IMR-90 (cell line): ENCODE measurements around the gene CCDC146. TPM values are rescaled to one million over a fixed set of nuclear protein-coding genes. Genes with fewer than 3 reads are reported as not detected.

Source experiments
- ATAC-seq: fragments of 200-7000 bp; cut with Tn5 transposase; 2 replicates; pipeline ENCODE4 v1.9.1; 2020; ENCODE audit warnings: low read depth, mild to moderate bottlenecking, moderate library complexity
- BruUV-seq: library from RNA; stranded (reverse); fragments of 400-500 nt; replicated peaks from 2 replicates; lab custom pipeline; 2021; lab: Mats Ljungman, UMichigan
- CTCF ChIA-PET: fragments of 300-600 bp; formaldehyde crosslinking; extraction: SDS; loops from one replicate; lab custom pipeline; 2021; ENCODE audit warnings: antibody characterized with exemption; lab: Yijun Ruan, JAX
- POLR2A ChIA-PET: fragments of 300-600 bp; sonication (Branson Sonifier 250); formaldehyde crosslinking; loops from one replicate; lab custom pipeline; 2022; ENCODE audit warnings: antibody characterized with exemption; ENCODE audit not compliant: unreplicated experiment; lab: Charles Lee
- DNase-seq: peaks from one replicate; pipeline ENCODE4 v3.0.0; 2013
- H2AFZ ChIP-seq: replicated peaks from 2 replicates; pipeline ENCODE3; 2013; ENCODE audit warnings: low read length, mild to moderate bottlenecking; ENCODE audit not compliant: poor library complexity
- H2AK5ac ChIP-seq: 2 replicates; pipeline ENCODE4 v1.6.1; 2013; ENCODE audit warnings: low read depth, low read length, inconsistent platforms
- H2AK9ac ChIP-seq: replicated peaks from 2 replicates; pipeline ENCODE3; 2013; ENCODE audit warnings: mild to moderate bottlenecking, low read depth, low read length, moderate library complexity; ENCODE audit not compliant: poor library complexity
- H2BK120ac ChIP-seq: 2 replicates; pipeline ENCODE4 v1.6.1; 2013; ENCODE audit warnings: low read depth, low read length, inconsistent platforms
- H2BK15ac ChIP-seq: 3 replicates; pipeline ENCODE4 v1.6.1; 2013; ENCODE audit warnings: low read depth, low read length, inconsistent platforms
- H2BK20ac ChIP-seq: 2 replicates; pipeline ENCODE4 v1.6.1; 2013; ENCODE audit warnings: low read depth, mild to moderate bottlenecking, inconsistent platforms, low read length, moderate library complexity
- H2BK5ac ChIP-seq: 2 replicates; pipeline ENCODE4 v1.6.1; 2013; ENCODE audit warnings: mild to moderate bottlenecking, low read depth, low read length, inconsistent platforms; ENCODE audit not compliant: poor library complexity, severe bottlenecking
- H3K14ac ChIP-seq: replicated peaks from 2 replicates; pipeline ENCODE4 v1.6.1; 2013; ENCODE audit warnings: low read depth, low read length, inconsistent platforms
- H3K18ac ChIP-seq: 2 replicates; pipeline ENCODE4 v1.6.1; 2013; ENCODE audit warnings: low read depth, low read length, control low read depth
- H3K23ac ChIP-seq: 2 replicates; pipeline ENCODE4 v1.6.1; 2013; ENCODE audit warnings: low read depth, low read length, inconsistent platforms
- H3K27ac ChIP-seq: 2 replicates; pipeline ENCODE4 v1.5.1; 2013; ENCODE audit warnings: mild to moderate bottlenecking, control low read depth, low read length; ENCODE audit not compliant: insufficient read depth
- H3K27me3 ChIP-seq: 2 replicates; pipeline ENCODE4 v1.6.1; 2013; ENCODE audit warnings: low read length; ENCODE audit not compliant: control insufficient read depth, insufficient read depth
- H3K36me3 ChIP-seq: 2 replicates; pipeline ENCODE4 v1.6.1; 2013; ENCODE audit warnings: low read length, mixed read lengths; ENCODE audit not compliant: control insufficient read depth, insufficient read depth
- H3K4ac ChIP-seq: 2 replicates; pipeline ENCODE4 v1.6.1; 2013; ENCODE audit warnings: low read depth, low read length, inconsistent platforms
- H3K4me1 ChIP-seq: 2 replicates; pipeline ENCODE4 v1.6.1; 2013; ENCODE audit warnings: low read length, mixed read lengths; ENCODE audit not compliant: control insufficient read depth, insufficient read depth
- H3K4me2 ChIP-seq: 2 replicates; pipeline ENCODE4 v1.6.1; 2013; ENCODE audit warnings: low read depth, mild to moderate bottlenecking, control low read depth, low read length, moderate library complexity
- H3K4me3 ChIP-seq: 2 replicates; pipeline ENCODE4 v1.5.1; 2013; ENCODE audit warnings: low read depth, mild to moderate bottlenecking, control low read depth, low read length, moderate library complexity; ENCODE audit not compliant: insufficient read depth
- H3K56ac ChIP-seq: 2 replicates; pipeline ENCODE4 v1.6.1; 2013; ENCODE audit warnings: low read length, inconsistent platforms; ENCODE audit not compliant: insufficient read depth; ENCODE audit errors: extremely low read depth
- H3K79me1 ChIP-seq, 2 experiments: 2 replicates each; pipeline ENCODE4 v1.6.1; 2013; ENCODE audit warnings: low read length in 2 of 2, inconsistent platforms in 1 of 2, low read depth in 1 of 2
- H3K9ac ChIP-seq: 2 replicates; pipeline ENCODE4 v1.6.1; 2013; ENCODE audit warnings: low read depth, low read length, control low read depth
- H3K9me1 ChIP-seq: 2 replicates; pipeline ENCODE4 v1.6.1; 2013; ENCODE audit warnings: low read length, inconsistent platforms; ENCODE audit not compliant: insufficient read depth
- H3K9me3 ChIP-seq: 2 replicates; pipeline ENCODE4 v1.6.1; 2013; ENCODE audit warnings: low read length; ENCODE audit not compliant: control insufficient read depth, insufficient read depth
- H4K20me1 ChIP-seq: 2 replicates; pipeline ENCODE4 v1.6.1; 2013; ENCODE audit warnings: low read length, inconsistent platforms; ENCODE audit not compliant: insufficient read depth
- H4K5ac ChIP-seq: 2 replicates; pipeline ENCODE4 v1.6.1; 2013; ENCODE audit warnings: mild to moderate bottlenecking, low read depth, low read length, control low read depth
- H4K8ac ChIP-seq, 2 experiments: 2 replicates each; pipeline ENCODE4 v1.6.1; 2013; ENCODE audit warnings: low read depth in 2 of 2, low read length in 2 of 2, control low read depth in 1 of 2, inconsistent platforms in 1 of 2
- H4K91ac ChIP-seq: 2 replicates; pipeline ENCODE4 v1.6.1; 2013; ENCODE audit warnings: low read depth, low read length, inconsistent platforms; ENCODE audit not compliant: insufficient read depth
- BHLHE40 ChIP-seq: fragments of 150-350 bp; IDR thresholded peaks from 2 replicates; pipeline ENCODE4 v1.6.1; 2016; ENCODE audit warnings: mild to moderate bottlenecking, low read depth, low read length
- CEBPB ChIP-seq: IDR thresholded peaks from 2 replicates; pipeline ENCODE4 v1.6.1; 2012; ENCODE audit warnings: low read depth, low read length, improper control_type of control experiment
- CHD1 ChIP-seq: IDR thresholded peaks from 2 replicates; pipeline ENCODE4 v1.6.1; 2012; ENCODE audit warnings: low read depth, low read length, improper control_type of control experiment
- FOS ChIP-seq: fragments of 150-350 bp; IDR thresholded peaks from 2 replicates; pipeline ENCODE4 v1.6.1; 2016; ENCODE audit warnings: low read depth, low read length
- MAFK ChIP-seq: IDR thresholded peaks from 2 replicates; pipeline ENCODE4 v1.6.1; 2012; ENCODE audit warnings: low read depth, low read length, improper control_type of control experiment
- MAZ ChIP-seq: IDR thresholded peaks from 2 replicates; pipeline ENCODE4 v1.6.1; 2012; ENCODE audit warnings: low read depth, mild to moderate bottlenecking, low read length, improper control_type of control experiment, moderate library complexity, borderline replicate concordance
- POLR2A ChIP-seq: IDR thresholded peaks from 2 replicates; pipeline ENCODE4 v1.6.1; 2012; ENCODE audit warnings: mild to moderate bottlenecking, low read depth, low read length
- RAD21 ChIP-seq: IDR thresholded peaks from 2 replicates; pipeline ENCODE4 v1.6.1; 2012; ENCODE audit warnings: low read length, improper control_type of control experiment
- RCOR1 ChIP-seq: IDR thresholded peaks from 2 replicates; pipeline ENCODE4 v1.6.1; 2012; ENCODE audit warnings: mild to moderate bottlenecking, low read length, improper control_type of control experiment; ENCODE audit not compliant: insufficient replicate concordance
- RFX5 ChIP-seq: IDR thresholded peaks from 2 replicates; pipeline ENCODE4 v1.8.0; 2012; ENCODE audit warnings: low read depth, mild to moderate bottlenecking, low read length, moderate library complexity
- SMC3 ChIP-seq: fragments of 150-350 bp; IDR thresholded peaks from 2 replicates; pipeline ENCODE4 v1.6.1; 2016; ENCODE audit warnings: low read depth, mild to moderate bottlenecking, antibody characterized with exemption, low read length, moderate library complexity
- WGBS, 2 experiments: methylation state at CpG; one replicate each; pipeline versions ENCODE4 v1.1.5 to v1.1.7; 2013; ENCODE audit warnings: missing lambda C conversion rate in 2 of 2; ENCODE audit not compliant: insufficient read length in 1 of 2; ENCODE audit errors: extremely low coverage in 2 of 2; 5-methylcytosine and 5-hydroxymethylcytosine counted together
- dilution Hi-C: fragments of 300-500 bp; cut with HindIII; formaldehyde crosslinking; loops from one replicate; pipeline ENCODE4 v1.14.3; 2018; ENCODE audit warnings: low sequenced_read_pairs; ENCODE audit not compliant: unreplicated experiment
- in situ Hi-C: fragments of 300-500 bp; cut with MboI; formaldehyde crosslinking; loops from 3 replicates; pipeline ENCODE4 v1.14.3; 2019; ENCODE audit warnings: low sequenced_read_pairs, inconsistent platforms, mixed read lengths
- intact Hi-C: fragments of 100-400 bp; cut with micrococcal nuclease; formaldehyde crosslinking; loops from 2 replicates; pipeline ENCODE4 v1.10.0; 2022
- polyA plus RNA-seq, 3 experiments: library from polyadenylated mRNA; depleted of rRNA; stranded (reverse); fragments of >200 nt; gene quantifications; 2 replicates each; pipeline ENCODE4 v1.2.3, GENCODE V29; 2012; ENCODE audit warnings: low replicate concordance in 1 of 3
- total RNA-seq: library from RNA; depleted of rRNA; stranded (reverse); fragments of >200 nt; gene quantifications from 2 replicates; pipeline ENCODE4 v1.2.3, GENCODE V29; 2012
- TF ChIP-seq, protein P1 (sequence below): fragments of 150-350 bp; IDR thresholded peaks from 2 replicates; pipeline ENCODE4 v1.6.1; 2016; ENCODE audit warnings: low read depth, mild to moderate bottlenecking, low read length, moderate library complexity, borderline replicate concordance
- TF ChIP-seq, protein P2 (sequence below): conservative IDR thresholded peaks from 2 replicates; pipeline ENCODE4 v1.5.1; 2012; ENCODE audit warnings: mild to moderate bottlenecking, low read depth, low read length, improper control_type of control experiment

CCDC146 gene
- total and polyA plus RNA-seq, 2 of the 4 experiments (the other 2 are of a cell fraction) = 0.54 to 1.7 TPM

DNA sequence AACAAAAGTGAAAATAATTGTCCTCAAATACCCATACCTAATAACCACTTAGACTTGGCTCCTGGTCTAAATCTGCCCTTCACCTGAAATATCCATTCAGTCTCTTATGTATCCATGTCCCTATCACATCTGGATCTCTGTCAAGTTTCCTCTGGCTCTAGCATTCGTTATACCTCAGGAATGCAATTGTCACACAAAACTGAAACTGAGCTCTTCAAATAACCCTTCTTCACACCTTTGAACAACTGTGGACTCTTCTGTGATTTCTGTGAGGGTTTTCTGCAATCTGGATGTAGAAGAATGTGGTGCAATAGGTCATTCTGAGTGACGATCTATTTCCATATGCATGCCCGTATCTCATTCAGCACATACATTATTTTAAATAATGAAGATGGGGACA is 130.7 kb downstream of the CCDC146 start:
- peak overlapping the region; percentile 84 for H2BK5ac ChIP-seq
- H3K4ac ChIP-seq = peak overlapping the region; percentile 94; the same call in 1 of the 2 replicates
- H3K14ac ChIP-seq = peak overlapping the region; percentile 29
- H3K4me2 ChIP-seq = no peak overlapping the region
- no peaks in the 10 kb centered on the region for H4K20me1 ChIP-seq
- H3K4me3 ChIP-seq = no peak overlapping the region
- no peaks in the 10 kb centered on the region for H3K9me3 ChIP-seq
- no peak overlapping the region for H3K23ac ChIP-seq
- peaks cover 17% of the 10 kb centered on the region for H3K9me1 ChIP-seq
- no peak overlapping the region for H2AK9ac ChIP-seq
- H4K8ac ChIP-seq = peak overlapping the region; percentile 75 to 92; a peak in 3 of 4 replicates
- no peaks in the 10 kb centered on the region for H3K36me3 ChIP-seq
- ChIA-PET POLR2A (no interaction called here), CTCF (interaction anchor here (0.6 kb wide), 1 partner anchor 15 kb away, joined by 3 read pairs; no protein-coding TSS in a partner anchor)
- H3K18ac ChIP-seq = peak overlapping the region; percentile 84; the same call in 1 of the 2 replicates
- intact Hi-C loops (loop anchor here (10.0 kb wide), 1 partner anchor 292 kb away; no protein-coding TSS in a partner anchor), dilution Hi-C loops (no loop called here), in situ Hi-C loops (no loop called here)
- no peaks in the 10 kb centered on the region for H3K27me3 ChIP-seq
- peak overlapping the region; percentile 99 for H2AK5ac ChIP-seq
- H2BK15ac ChIP-seq = peak overlapping the region; percentile 96; the same call in 2 of the 3 replicates
- H4K5ac ChIP-seq = peak overlapping the region; percentile 28
- no peaks in the 10 kb centered on the region for H3K79me1 ChIP-seq
- H3K56ac ChIP-seq = no peak overlapping the region
- no peak overlapping the region for H2AFZ ChIP-seq
- BruUV-seq = no TSS peak
- H2BK120ac ChIP-seq = peak overlapping the region; percentile 97
- DNase-seq (no peak), ATAC-seq (no peak)
- H3K27ac ChIP-seq = no peak overlapping the region; the same call in 1 of the 2 replicates
- H2BK20ac ChIP-seq = peak overlapping the region; percentile 99
- no peak overlapping the region for H3K9ac ChIP-seq
- peaks cover 33% of the 10 kb centered on the region for H3K4me1 ChIP-seq
- H4K91ac ChIP-seq = peak overlapping the region; percentile 95
- TF ChIP-seq FOS (no peak), CHD1 (no peak), BHLHE40 (no peak), MAZ (no peak), RCOR1 (no peak), RAD21 (no peak), CEBPB (no peak), POLR2A (no peak), RFX5 (no peak), MAFK (no peak), SMC3 (no peak)
- TF ChIP-seq, protein P1, sequence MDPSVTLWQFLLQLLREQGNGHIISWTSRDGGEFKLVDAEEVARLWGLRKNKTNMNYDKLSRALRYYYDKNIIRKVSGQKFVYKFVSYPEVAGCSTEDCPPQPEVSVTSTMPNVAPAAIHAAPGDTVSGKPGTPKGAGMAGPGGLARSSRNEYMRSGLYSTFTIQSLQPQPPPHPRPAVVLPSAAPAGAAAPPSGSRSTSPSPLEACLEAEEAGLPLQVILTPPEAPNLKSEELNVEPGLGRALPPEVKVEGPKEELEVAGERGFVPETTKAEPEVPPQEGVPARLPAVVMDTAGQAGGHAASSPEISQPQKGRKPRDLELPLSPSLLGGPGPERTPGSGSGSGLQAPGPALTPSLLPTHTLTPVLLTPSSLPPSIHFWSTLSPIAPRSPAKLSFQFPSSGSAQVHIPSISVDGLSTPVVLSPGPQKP = no peak
- TF ChIP-seq, protein P2, sequence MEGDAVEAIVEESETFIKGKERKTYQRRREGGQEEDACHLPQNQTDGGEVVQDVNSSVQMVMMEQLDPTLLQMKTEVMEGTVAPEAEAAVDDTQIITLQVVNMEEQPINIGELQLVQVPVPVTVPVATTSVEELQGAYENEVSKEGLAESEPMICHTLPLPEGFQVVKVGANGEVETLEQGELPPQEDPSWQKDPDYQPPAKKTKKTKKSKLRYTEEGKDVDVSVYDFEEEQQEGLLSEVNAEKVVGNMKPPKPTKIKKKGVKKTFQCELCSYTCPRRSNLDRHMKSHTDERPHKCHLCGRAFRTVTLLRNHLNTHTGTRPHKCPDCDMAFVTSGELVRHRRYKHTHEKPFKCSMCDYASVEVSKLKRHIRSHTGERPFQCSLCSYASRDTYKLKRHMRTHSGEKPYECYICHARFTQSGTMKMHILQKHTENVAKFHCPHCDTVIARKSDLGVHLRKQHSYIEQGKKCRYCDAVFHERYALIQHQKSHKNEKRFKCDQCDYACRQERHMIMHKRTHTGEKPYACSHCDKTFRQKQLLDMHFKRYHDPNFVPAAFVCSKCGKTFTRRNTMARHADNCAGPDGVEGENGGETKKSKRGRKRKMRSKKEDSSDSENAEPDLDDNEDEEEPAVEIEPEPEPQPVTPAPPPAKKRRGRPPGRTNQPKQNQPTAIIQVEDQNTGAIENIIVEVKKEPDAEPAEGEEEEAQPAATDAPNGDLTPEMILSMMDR = no peak
- WGBS, 2 experiments = no CpG with 5 or more reads among the region's 3 CpGs
